Adrenal gland (tissue), 12 donors: ENCODE data around the gene ZDHHC20. TPM values are rescaled to one million over a fixed set of nuclear protein-coding genes. Genes with fewer than 3 reads are reported as not detected.
A peak's percentile ranks its signal among the peaks of the same experiment; 100 is the strongest.
"Not testable (repeated sequence)": the region's sequence is repeated elsewhere in the genome, so short reads cannot be mapped to it uniquely, and the experiment has no call there.

ENCODE experiments used
- DNase-seq, 7 donors: peaks; one replicate each; pipeline ENCODE4 v3.0.0-alpha.2; 2019 to 2020
- H3K27ac ChIP-seq, 5 donors: fragments of 200-600 bp; sonication (generic) in 4 of 5; 1 replicate in 3 of 5; 2 replicates in 2 of 5; pipeline versions ENCODE4 v1.5.1 to v1.8.0; 2016 to 2020; ENCODE audit warnings: mild to moderate bottlenecking in 1 of 5
- H3K27me3 ChIP-seq: fragments of 200-600 bp; 2 replicates; pipeline ENCODE4 v1.8.0; 2021
- H3K36me3 ChIP-seq, 2 donors: fragments of 200-600 bp; replicated peaks in 1 of 2; 1 replicate in 1 of 2; 2 replicates in 1 of 2; pipeline versions ENCODE4 v1.5.1 to v1.8.0; 2018 to 2022
- H3K4me1 ChIP-seq, 2 donors: fragments of 200-600 bp; replicated peaks in 1 of 2; 1 replicate in 1 of 2; 2 replicates in 1 of 2; pipeline versions ENCODE4 v1.5.1 to v1.8.0; 2018 to 2021
- H3K4me3 ChIP-seq, 4 donors: fragments of 200-600 bp; sonication (generic) in 3 of 4; one replicate each; pipeline ENCODE4 v1.5.1; 2016 to 2018
- H3K9me3 ChIP-seq, 3 donors: fragments of 200-600 bp; sonication (generic) in 1 of 3; replicated peaks in 1 of 3; 1 replicate in 2 of 3; 2 replicates in 1 of 3; pipeline versions ENCODE4 v1.5.1 to v1.8.0; 2016 to 2021
- CTCF ChIP-seq, 6 experiments: fragments of 450-650 bp in 4 of 6; fragments of 200-600 bp in 2 of 6; sonication (generic) in 1 of 6; IDR thresholded peaks; 1 replicate in 5 of 6; 2 replicates in 1 of 6; pipeline versions ENCODE4 v1.5.1 to v1.8.0; 2016 to 2021; ENCODE audit warnings: antibody characterized with exemption in 6 of 6, mild to moderate bottlenecking in 2 of 6, moderate library complexity in 1 of 6
- POLR2A ChIP-seq, 2 donors: fragments of 450-650 bp; IDR thresholded peaks; one replicate each; pipeline ENCODE4 v1.6.1; 2017; ENCODE audit warnings: antibody characterized with exemption in 2 of 2, mild to moderate bottlenecking in 2 of 2, moderate library complexity in 1 of 2
- WGBS, 4 donors: extraction: QIAGEN DNeasy Blood & Tissue Kit in 2 of 4; methylation state at CpG; one replicate each; pipeline versions ENCODE4 v1.1.5 to v1.1.7; 2013 to 2017; 5-methylcytosine and 5-hydroxymethylcytosine counted together
- intact Hi-C, 2 donors: fragments of 100-400 bp; cut with DNase I; formaldehyde crosslinking; loops; one replicate each; pipeline versions ENCODE4 v1.14.1 to v1.15.0; 2022 to 2023
- polyA plus RNA-seq, 3 donors: library from polyadenylated mRNA; stranded (reverse); fragments of 200-250 nt in 2 of 3; fragments of 350-450 nt in 1 of 3; fragmentation: Illumina TruSeq in 1 of 3; extraction: RNeasy Lipid Tissue Mini Kit (QIAGEN cat#74804) in 1 of 3; gene quantifications; one replicate each; pipeline ENCODE4 v1.2.3, GENCODE V29; 2013 to 2014
- total RNA-seq, 9 donors: library from RNA; depleted of rRNA in 4 of 9; stranded (reverse); fragments of >200 nt in 4 of 9; fragments of 120-200 nt in 1 of 9; fragmentation: NEBNext Ultra II Directional in 1 of 9; extraction: Animal tissue kit (Norgen Biotek cat#: 25700) in 1 of 9; gene quantifications; one replicate each; pipeline versions ENCODE4 v1.1.0 to v1.2.4, GENCODE V29; 2013 to 2023
- donor health status: healthy with polysubstance abuse.
- donor health status: Bipolar disorder and iron deficiency.
- donor health status: DM: yes; HTN: yes; CAD: no.
- donor health status: DM: no; HTN: no; CAD: no.
- donor health status: DM: no; HTN: no; CAD: no.
- donor health status: DM: yes; HTN: yes; CAD: no.

The ZDHHC20 gene
- total and polyA plus RNA-seq, 12 donors: 7.0 to 93.0 (median 41.2) TPM

GRCh38 chr13:21420706-21421105 is 38.4 kb downstream of the ZDHHC20 start:
- no peak for DNase-seq
- no peaks in the 10 kb centered on the region for H3K27me3 ChIP-seq
- peaks cover 0 to 4% of the 10 kb centered on the region in 2 donors for H3K4me1 ChIP-seq
- H3K9me3 ChIP-seq: no peaks in the 10 kb centered on the region
- no peak for TF ChIP-seq POLR2A (IDR thresholded peaks at IDR 0.05)
- TF ChIP-seq CTCF (IDR thresholded peaks at IDR 0.05): no peak
- no peak overlapping the region for H3K4me3 ChIP-seq
- no peaks in the 10 kb centered on the region for H3K36me3 ChIP-seq
- intact Hi-C loops: no loop called here
- 70 to 74% (median 71%) methylated on average over 3 of the region's 3 CpGs for WGBS, 4 donors
- no peak overlapping the region for H3K27ac ChIP-seq

- no peak for DNase-seq
- no peak overlapping the region for H3K4me3 ChIP-seq
- WGBS, 4 donors: 68 to 88% (median 82%) methylated on average over 1 of the region's 1 CpG
- intact Hi-C loops: no loop called here
- H3K9me3 ChIP-seq: no peaks in the 10 kb centered on the region
- no peaks in the 10 kb centered on the region for H3K27me3 ChIP-seq
- TF ChIP-seq CTCF (IDR thresholded peaks at IDR 0.05) (no peak), POLR2A (IDR thresholded peaks at IDR 0.05) (no peak)
- no peak overlapping the region for H3K27ac ChIP-seq
- H3K4me1 ChIP-seq: no peaks in the 10 kb centered on the region
- peaks cover 0 to 9% of the 10 kb centered on the region in 2 donors for H3K36me3 ChIP-seq
Observed at GRCh38 chr13:21413013-21413412, 46.1 kb downstream of the ZDHHC20 start.

- H3K27ac ChIP-seq, H3K4me1 ChIP-seq, intact Hi-C loops, H3K36me3 ChIP-seq, H3K9me3 ChIP-seq, H3K4me3 ChIP-seq, DNase-seq, H3K27me3 ChIP-seq: not testable (repeated sequence)
- WGBS, 4 donors: 83 to 100% (median 89%) methylated on average over 1 to 2 of the region's 2 CpGs; no CpG with 5 or more reads in 1 of the 4 donors
Observed at GRCh38 chr13:21410453-21410852, 48.6 kb downstream of the ZDHHC20 start.

- no peaks in the 10 kb centered on the region for H3K27me3 ChIP-seq
- no peak for DNase-seq
- H3K9me3 ChIP-seq: no peaks in the 10 kb centered on the region
- intact Hi-C loops: no loop called here
- H3K4me3 ChIP-seq: no peak overlapping the region
- H3K27ac ChIP-seq: no peak overlapping the region
- TF ChIP-seq POLR2A (IDR thresholded peaks at IDR 0.05): no peak
- no peak for TF ChIP-seq CTCF (IDR thresholded peaks at IDR 0.05)
- no peaks in the 10 kb centered on the region for H3K36me3 ChIP-seq
- 90 to 93% (median 92%) methylated on average over 1 of the region's 1 CpG for whole genome bisulfite sequencing, 4 donors
- peaks cover 0 to 11% of the 10 kb centered on the region in 2 donors for H3K4me1 ChIP-seq
Observed at GRCh38 chr13:21405309-21405708, 53.8 kb downstream of the ZDHHC20 start.

- H3K27ac ChIP-seq: peak overlapping the region in 1 of 5 donors; percentile 49
- no peak for TF ChIP-seq CTCF (IDR thresholded peaks at IDR 0.05)
- no peak overlapping the region for H3K4me3 ChIP-seq
- no peaks in the 10 kb centered on the region for H3K27me3 ChIP-seq
- no peaks in the 10 kb centered on the region for H3K36me3 ChIP-seq
- WGBS, 4 donors: 38 to 49% (median 48%) methylated on average over 3 of the region's 3 CpGs
- peak in 4 of 7 donors; percentile 16 to 40 (median 27) for DNase-seq
- H3K4me1 ChIP-seq: peaks cover 0 to 11% of the 10 kb centered on the region in 2 donors
- intact Hi-C loops: no loop called here
- no peaks in the 10 kb centered on the region for H3K9me3 ChIP-seq
Observed at GRCh38 chr13:21402586-21403307, 56.4 kb downstream of the ZDHHC20 start.
